Activated CD4-positive, alpha-beta T cell treated with anti-CD3 and anti-CD28 coated beads, Interleukin-2, Interleukin-4, amounts not matched to agents 100 ng/mL and 50 ng/mL, durations not matched to agents 16 hours and 8 hours (primary cell): Measurements from ENCODE around the gene ANO2.

Experiments
- DNase-seq: peaks from one replicate; pipeline ENCODE4 v3.0.0-alpha.2; 2020; ENCODE audit warnings: low spot score

ANO2 gene

GRCh38 chr12:5620896-5621295 lies 324.2 kb downstream of the ANO2 start:
- DNase-seq = no peak

- no peak for DNase-seq
Observed at GRCh38 chr12:5619628-5620027, 325.4 kb downstream of the ANO2 start.

- DNase-seq = no peak
Observed at GRCh38 chr12:5616854-5617253, 328.2 kb downstream of the ANO2 start.

- DNase-seq = no peak
Observed at GRCh38 chr12:5615760-5616159, 329.3 kb downstream of the ANO2 start.

- DNase-seq = no peak
Observed at GRCh38 chr12:5614256-5614655, 330.8 kb downstream of the ANO2 start.

GRCh38 chr12:5612556-5613410 lies 332.3 kb downstream of the ANO2 start:
- no peak for DNase-seq

- DNase-seq = no peak
Observed at GRCh38 chr12:5611162-5611561, 333.9 kb downstream of the ANO2 start.

GRCh38 chr12:5599378-5599777 lies 345.7 kb downstream of the ANO2 start:
- no peak for DNase-seq

GRCh38 chr12:5593998-5594397 lies 351.1 kb downstream of the ANO2 start:
- DNase-seq = no peak

GRCh38 chr12:5593086-5593485 lies 352.0 kb downstream of the ANO2 start:
- DNase-seq = no peak

- no peak for DNase-seq
Observed at GRCh38 chr12:5592310-5592709, 352.7 kb downstream of the ANO2 start.

GRCh38 chr12:5590316-5590715 lies 354.7 kb downstream of the ANO2 start:
- DNase-seq = no peak

- no peak for DNase-seq
Observed at GRCh38 chr12:5589054-5589453, 356.0 kb downstream of the ANO2 start.

GRCh38 chr12:5588591-5588990 lies 356.5 kb downstream of the ANO2 start:
- no peak for DNase-seq

GRCh38 chr12:5588176-5588575 lies 356.9 kb downstream of the ANO2 start:
- DNase-seq = no peak

- no peak for DNase-seq
Observed at GRCh38 chr12:5587711-5588121, 357.3 kb downstream of the ANO2 start.

- no peak for DNase-seq
Observed at GRCh38 chr12:5586201-5586600, 358.9 kb downstream of the ANO2 start.

- DNase-seq = no peak
Observed at GRCh38 chr12:5585178-5585577, 359.9 kb downstream of the ANO2 start.

GRCh38 chr12:5584412-5585175 lies 360.5 kb downstream of the ANO2 start:
- no peak for DNase-seq

- DNase-seq = no peak
Observed at GRCh38 chr12:5582541-5582940, 362.5 kb downstream of the ANO2 start.

- DNase-seq = no peak
Observed at GRCh38 chr12:5582018-5582417, 363.0 kb downstream of the ANO2 start.

- no peak for DNase-seq
Observed at GRCh38 chr12:5581616-5582015, 363.4 kb downstream of the ANO2 start.

- DNase-seq = no peak
Observed at GRCh38 chr12:5581019-5581418, 364.0 kb downstream of the ANO2 start.
